Left lobe of liver (tissue), 2 donors: ENCODE results near the gene PERCC1. TPM values are rescaled to one million over a fixed set of nuclear protein-coding genes. Genes with fewer than 3 reads are reported as not detected.
A peak's percentile ranks its signal among the peaks of the same experiment; 100 is the strongest.

Experiments
- ATAC-seq: fragments of 200-7000 bp; cut with Tn5 transposase; one replicate; pipeline ENCODE4 v1.9.1; 2020; ENCODE audit warnings: mild to moderate bottlenecking, moderate library complexity
- DNase-seq: peaks from one replicate; pipeline ENCODE4 v3.0.0-alpha.2; 2020; ENCODE audit warnings: low spot score
- total RNA-seq: library from RNA; stranded (reverse); gene quantifications from one replicate; pipeline ENCODE4 v1.2.1, GENCODE V29; 2021
- donor health status: DM: no; HTN: no; CAD: no; lungs with moderate emphysema.
- donor health status: DM: no; HTN: yes; CAD: no.

Gene PERCC1
- total RNA-seq, result not detected

- no peak for DNase-seq
These were observed at the start of gene PERCC1 for GRCh38 chr16:1430759-1431496. Gene PERCC1 (plus strand): TSS chr16:1431078. CDS start chr16:1432594, 1,516 bp downstream.

DNA sequence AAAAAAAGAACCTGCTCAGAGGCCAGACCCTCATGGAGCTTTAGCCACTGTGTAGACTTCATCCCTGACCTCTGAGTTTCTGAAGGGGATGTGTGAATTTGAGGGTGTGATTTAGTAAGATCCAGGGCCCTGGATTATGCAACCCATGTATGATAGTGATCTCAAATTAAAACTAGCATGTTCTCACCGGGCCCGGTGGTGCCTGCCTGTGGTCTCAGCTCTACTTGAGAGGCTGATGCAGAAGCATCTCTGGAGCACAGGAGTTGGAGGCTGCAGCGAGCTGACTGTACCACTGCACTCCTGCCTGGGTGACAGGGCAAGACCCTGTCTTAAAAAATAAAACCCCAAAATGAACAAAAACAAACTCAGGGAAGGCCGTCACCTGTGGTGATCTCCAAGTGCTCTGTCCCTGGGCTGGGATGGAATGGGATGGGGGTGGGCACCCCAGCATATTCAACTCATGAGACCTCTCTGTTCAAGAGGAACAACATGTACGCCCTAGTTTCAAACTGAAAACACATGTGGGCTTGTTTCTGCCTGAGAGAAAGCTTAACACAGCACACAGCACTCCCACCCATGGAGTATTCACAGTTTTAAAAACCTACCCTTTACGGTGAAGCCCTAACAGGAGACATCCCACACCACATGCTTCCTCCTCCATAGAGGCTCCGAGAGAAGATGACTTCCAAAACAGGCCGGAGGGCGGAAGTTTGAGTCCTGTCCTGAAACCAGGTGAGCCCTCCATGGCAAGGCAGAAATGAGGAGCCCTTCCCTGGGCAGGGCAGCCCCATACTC lies 49.1 kb upstream of the PERCC1 start:
- DNase-seq, result no peak
- ATAC-seq, result no peak

More at GRCh38 chr16:1430759-1431496, at the start of gene PERCC1:
- ATAC-seq, result peak; percentile 78

DNA sequence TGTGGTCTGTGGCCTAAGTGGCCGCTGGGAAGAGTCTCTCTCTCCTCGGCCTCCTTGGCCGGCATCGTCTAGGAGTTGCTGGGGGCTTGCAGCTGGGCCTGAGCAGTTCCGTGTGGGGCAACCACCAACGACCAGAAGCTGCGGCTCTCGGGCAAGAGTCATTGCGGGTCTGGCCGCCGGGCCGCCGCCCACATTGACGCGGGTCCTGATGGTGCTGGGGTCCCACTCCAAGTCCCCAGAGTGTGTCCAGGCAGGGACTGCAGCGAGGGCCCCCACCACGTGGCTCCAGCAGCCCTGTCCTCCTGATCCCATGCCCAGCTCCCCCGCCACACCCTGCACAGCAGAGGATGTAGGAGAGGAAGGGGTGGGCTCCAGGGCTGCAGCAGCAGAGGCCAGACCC lies 47.3 kb upstream of the PERCC1 start:
- ATAC-seq (no peak), DNase-seq (no peak)

DNA sequence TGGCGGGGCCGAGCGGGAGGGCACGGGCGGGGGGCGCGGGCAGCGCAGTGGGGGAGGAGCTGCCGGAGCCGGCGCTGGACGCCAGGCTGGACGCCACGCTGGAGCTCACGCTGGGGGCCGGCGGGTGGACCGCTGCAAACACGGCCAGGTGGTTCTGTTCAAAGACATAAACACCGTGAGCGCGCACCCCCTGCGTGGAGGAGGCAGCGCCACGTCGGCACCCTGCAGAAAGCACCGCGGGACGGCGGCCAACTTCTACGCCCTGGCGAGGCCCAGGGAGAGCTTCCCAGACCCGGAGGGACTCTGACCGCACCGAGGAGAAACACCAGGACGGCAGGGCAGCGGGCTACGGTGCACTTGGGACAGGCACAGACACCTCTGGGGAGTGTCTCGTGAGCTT lies 45.6 kb upstream of the PERCC1 start:
- ATAC-seq (no peak), DNase-seq (no peak)

GRCh38 chr16:1387331-1387730 lies 43.5 kb upstream of the PERCC1 start:
- no peak for ATAC-seq
- no peak for DNase-seq

GRCh38 chr16:1389762-1390161 lies 41.1 kb upstream of the PERCC1 start:
- ATAC-seq, result no peak
- no peak for DNase-seq

DNA sequence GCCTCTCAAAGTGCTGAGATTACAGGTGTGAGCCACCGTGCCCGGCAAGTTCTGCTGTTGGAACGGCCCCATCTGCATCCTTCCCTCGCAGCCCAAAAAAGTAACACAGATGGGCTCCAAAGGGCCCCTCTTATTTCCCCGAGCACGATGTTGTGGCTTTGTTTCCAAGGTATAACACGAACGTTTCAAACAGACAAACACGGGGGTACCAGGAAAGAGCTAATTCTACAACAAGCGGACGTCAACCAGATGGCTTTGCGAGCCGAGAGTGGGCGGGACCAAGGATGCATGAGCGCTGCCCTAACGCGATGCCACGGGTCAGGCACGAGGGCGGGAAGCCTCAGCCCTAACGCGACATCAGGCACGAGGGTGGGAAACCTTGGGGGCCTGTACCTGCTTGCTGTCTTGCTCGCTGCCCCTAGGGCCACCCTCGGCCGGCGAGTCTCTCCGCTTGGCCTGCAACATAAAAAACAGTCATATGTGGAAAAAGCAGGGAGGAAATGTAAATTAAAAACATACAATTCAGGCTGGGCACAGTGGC lies 40.6 kb upstream of the PERCC1 start:
- DNase-seq, result no peak
- no peak for ATAC-seq

- ATAC-seq, result no peak
- DNase-seq, result no peak
These were observed 38.1 kb upstream of the PERCC1 start for GRCh38 chr16:1392826-1393225.

- DNase-seq, result no peak
- ATAC-seq, result no peak
These were observed 37.2 kb upstream of the PERCC1 start for GRCh38 chr16:1393613-1394176.

DNA sequence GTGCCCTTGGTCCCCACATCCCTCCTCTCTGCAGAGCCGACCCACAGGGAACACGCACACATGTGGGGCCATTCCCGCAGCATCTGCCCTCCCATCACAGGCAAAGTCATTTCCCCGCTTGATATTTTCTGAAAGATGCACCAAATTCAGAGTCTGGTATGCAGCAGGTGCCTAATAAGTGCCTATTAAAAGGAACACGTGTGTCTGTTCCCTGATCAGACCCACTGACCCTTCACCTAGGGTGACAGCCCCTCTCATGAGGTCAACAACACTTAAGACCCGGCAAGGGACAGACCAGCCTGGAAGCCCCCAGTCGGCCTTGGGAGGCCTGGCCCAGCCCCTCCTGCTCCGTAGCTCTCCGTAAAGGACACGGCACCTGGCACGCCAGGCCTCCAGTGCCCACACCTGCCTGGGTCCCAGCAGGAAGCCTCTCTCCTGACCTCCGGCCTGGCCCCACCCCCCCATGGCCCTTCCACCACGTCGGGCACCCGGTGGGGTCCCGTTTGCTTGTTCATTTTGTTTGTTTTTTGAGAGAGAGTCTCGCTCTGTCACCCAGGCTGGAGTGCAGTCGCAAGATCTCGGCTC lies 36.4 kb upstream of the PERCC1 start:
- DNase-seq (no peak), ATAC-seq (no peak)

DNA sequence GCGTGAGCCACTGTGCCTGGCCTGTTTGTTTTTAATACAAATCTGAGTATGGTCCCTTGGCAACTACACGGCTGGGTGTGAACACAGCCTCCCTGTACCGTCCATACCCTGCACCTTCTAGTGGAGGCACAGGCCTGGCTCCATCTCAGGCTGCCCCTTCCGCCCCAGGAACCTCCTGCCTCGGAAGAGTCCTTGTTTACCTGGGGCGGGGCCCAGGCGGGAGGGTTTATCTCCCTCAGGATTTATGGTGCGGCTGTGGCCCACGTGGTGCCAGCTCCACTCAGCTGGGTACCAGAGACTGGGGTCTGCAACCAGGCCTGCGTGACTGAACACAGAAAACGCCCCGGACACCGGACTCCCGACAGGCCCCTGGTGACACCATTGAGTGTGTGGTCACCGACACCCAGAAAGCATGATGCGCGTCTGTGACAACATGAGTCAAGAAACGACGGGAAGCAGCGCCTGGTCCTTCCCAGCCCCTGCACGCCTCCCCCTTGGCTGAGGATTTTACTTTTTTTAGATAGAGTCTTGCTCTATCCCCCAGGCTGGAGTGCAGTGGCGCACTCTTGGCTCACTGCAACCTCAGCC lies 35.3 kb upstream of the PERCC1 start:
- ATAC-seq, result no peak

DNA sequence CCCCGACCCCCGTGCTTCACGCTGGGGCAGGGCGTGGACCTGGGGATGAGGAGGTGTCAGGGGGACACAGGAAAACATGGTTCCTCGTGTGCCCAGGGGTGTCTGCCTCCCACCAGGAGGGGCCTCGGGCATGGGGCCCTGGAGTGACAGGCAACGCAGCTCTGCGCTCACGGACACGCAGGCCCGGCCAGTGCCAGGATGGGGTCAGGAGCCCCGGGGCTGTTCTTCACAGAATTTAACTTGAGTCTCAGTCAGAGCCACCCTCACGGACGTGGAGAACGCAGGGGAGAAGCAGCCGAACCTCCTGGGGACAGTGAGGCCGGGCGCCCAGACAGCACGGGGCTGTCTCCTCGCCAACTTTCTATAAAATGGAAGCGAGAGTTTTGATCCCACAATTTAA lies 33.1 kb upstream of the PERCC1 start:
- ATAC-seq (no peak), DNase-seq (no peak)

More for the DNA sequence above, 35.3 kb upstream of the PERCC1 start:
- no peak for DNase-seq

- DNase-seq, result no peak
- ATAC-seq, result no peak
These were observed 32.5 kb upstream of the PERCC1 start for GRCh38 chr16:1398351-1398750.

- DNase-seq, result no peak
- no peak for ATAC-seq
These were observed 31.9 kb upstream of the PERCC1 start for GRCh38 chr16:1398826-1399581.

DNA sequence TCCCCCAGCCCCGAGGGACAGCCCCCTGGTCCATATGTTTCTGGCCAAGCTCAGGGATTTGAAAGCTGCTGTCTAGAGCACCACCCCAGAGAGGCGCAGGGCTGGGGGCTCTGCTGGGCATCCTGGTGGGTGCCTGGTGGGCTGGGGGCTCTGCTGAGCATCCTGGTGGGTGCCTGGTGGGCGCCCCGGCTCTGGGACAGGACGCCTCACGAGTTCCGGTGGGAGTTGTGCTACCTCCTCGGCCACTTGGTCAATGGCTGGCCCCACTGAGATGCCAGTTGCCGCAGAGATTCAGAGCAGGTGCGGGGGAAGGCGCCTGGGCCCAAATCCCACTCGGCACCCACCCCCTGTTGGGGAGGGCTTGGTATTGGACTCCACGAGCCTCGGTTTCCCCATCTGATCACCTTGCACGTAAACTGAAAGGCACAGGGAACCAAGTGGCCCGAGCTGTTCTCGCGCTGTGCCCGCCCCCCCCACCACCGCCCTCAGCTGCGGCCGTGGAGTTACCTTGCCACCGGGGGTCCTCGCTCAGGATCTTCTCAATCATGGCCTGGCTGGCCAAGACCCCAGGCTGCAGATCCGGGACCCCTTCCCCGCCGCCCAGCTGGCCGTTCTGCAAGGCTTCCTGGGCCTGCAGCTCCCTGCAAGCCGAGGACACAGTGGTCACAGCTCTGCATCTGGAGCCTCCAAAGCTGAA lies 29.7 kb upstream of the PERCC1 start:
- ATAC-seq (no peak), DNase-seq (no peak)

GRCh38 chr16:1401758-1402154 lies 29.1 kb upstream of the PERCC1 start:
- ATAC-seq, result no peak
- no peak for DNase-seq

DNA sequence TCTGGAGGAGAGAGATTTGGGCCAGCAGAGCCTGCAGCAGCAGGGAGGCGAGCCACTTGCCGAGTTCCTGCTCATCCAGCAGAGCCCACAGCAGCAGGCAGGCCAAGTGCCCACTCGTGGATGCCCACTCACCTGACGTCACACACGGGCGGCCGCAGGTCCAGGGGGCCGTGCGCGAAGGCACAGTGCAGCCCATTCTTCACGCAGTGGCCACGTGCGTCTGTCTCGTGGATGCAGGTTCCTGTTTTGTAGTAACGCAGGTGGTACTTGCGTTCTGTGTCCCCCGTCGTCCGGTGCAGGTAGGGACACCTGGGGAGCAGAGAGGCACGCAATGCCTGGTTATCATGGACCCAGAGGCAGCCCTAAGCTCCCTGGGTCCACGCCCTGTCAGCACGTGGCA lies 27.8 kb upstream of the PERCC1 start:
- DNase-seq, result no peak
- ATAC-seq, result no peak

GRCh38 chr16:1403733-1404132 lies 27.1 kb upstream of the PERCC1 start:
- ATAC-seq (no peak), DNase-seq (no peak)

DNA sequence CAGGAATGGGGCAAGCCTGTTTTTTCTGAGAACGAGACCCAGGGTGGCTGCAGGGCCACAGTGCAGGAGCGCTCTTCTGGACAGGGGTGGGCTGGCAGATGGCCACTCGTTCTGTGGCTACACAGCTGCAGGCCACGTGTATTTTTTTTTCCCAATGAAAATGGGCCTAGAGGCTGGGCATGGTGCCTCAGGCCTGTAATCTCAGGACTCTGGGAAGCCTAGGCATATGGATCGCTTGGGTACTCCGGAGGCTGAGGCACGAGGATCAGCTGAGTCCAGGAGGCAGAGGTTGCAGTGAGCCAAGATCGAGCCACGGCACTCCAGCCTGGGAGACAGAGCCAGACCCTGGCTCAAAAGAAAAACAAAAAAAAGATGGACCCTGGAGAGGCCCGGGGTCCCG lies 23.1 kb upstream of the PERCC1 start:
- DNase-seq (no peak), ATAC-seq (peak; percentile 12)
